ENCODE results near the gene AK2. TPM values are rescaled to one million over a fixed set of nuclear protein-coding genes. Genes with fewer than 3 reads are reported as not detected.

AK2 gene
- polyA plus RNA-seq, 3 donors = 68.8 to 180 (median 162) TPM

- Histone ChIP-seq H3K9ac (ENCODE audit: insufficient read depth, low read length, poor library complexity, severe bottlenecking) (peak overlapping the region; percentile 93), H2AFZ (ENCODE audit: insufficient read depth, low read depth, low read length, poor library complexity, severe bottlenecking) (no peak overlapping the region), H3K27ac (ENCODE audit: low read depth in 1 of 2, low read length in 2 of 2) (peak overlapping the region; percentile 97 to 100), H3K27me3 (ENCODE audit: control insufficient read depth in 2 of 2, insufficient read depth in 2 of 2, low read length in 2 of 2) (no peaks in the 10 kb centered on the region), H3K4me3 (replicated peaks in 1 of 3; ENCODE audit: low read depth in 2 of 3, low read length in 3 of 3) (peak overlapping the region in 1 of 3 experiments; percentile 48), H3K9me3 (replicated peaks in 1 of 2; ENCODE audit: control insufficient read depth in 1 of 2, insufficient read depth in 1 of 2, low read length in 2 of 2) (no peaks in the 10 kb centered on the region), H3K36me3 (replicated peaks in 1 of 2; ENCODE audit: control insufficient read depth in 1 of 2, insufficient read depth in 2 of 2, low read length in 2 of 2) (no peaks in the 10 kb centered on the region), H3K4me1 (ENCODE audit: control insufficient read depth in 1 of 2, insufficient read depth in 2 of 2, low read length in 2 of 2) (peaks cover 97 to 100% of the 10 kb centered on the region in 2 donors), H4K20me1 (ENCODE audit: insufficient read depth, low read length) (no peaks in the 10 kb centered on the region), H3K79me2 (ENCODE audit: insufficient read depth, low read length) (peaks cover 3% of the 10 kb centered on the region), H3K4me2 (replicated peaks; ENCODE audit: extremely low read depth, low read length, poor library complexity, severe bottlenecking) (peak overlapping the region; percentile 50)
- intact Hi-C loops (cut with micrococcal nuclease) = loop anchor here (2.0 to 5.0 kb wide), 2 partner anchors 30 to 40 kb away; no protein-coding TSS in a partner anchor
- Mint-ChIP-seq H3K27me3 (ENCODE audit: low read depth in 3 of 3) (peaks cover 0 to 9% (median 2%) of the 10 kb centered on the region in 3 donors), H3K27ac (peak overlapping the region; percentile 99 to 100 (median 100)), H3K4me3 (peak overlapping the region; percentile 53 to 77), H3K9me3 (peaks cover 0 to 2% (median 0%) of the 10 kb centered on the region in 7 donors), H3K4me1 (peaks cover 95% of the 10 kb centered on the region), H3K36me3 (peaks cover 8% of the 10 kb centered on the region in 2 donors)
- 24% methylated on average over 4 of the region's 7 CpGs for WGBS (ENCODE audit: insufficient coverage)
- TF ChIP-seq CTCF (IDR thresholded peaks at IDR 0.05) = no peak
- peak; percentile 96 to 99 (median 97) for DNase-seq
Measured at GRCh38 chr1:32992489-32993323, 44.0 kb downstream of the AK2 start.

DNA sequence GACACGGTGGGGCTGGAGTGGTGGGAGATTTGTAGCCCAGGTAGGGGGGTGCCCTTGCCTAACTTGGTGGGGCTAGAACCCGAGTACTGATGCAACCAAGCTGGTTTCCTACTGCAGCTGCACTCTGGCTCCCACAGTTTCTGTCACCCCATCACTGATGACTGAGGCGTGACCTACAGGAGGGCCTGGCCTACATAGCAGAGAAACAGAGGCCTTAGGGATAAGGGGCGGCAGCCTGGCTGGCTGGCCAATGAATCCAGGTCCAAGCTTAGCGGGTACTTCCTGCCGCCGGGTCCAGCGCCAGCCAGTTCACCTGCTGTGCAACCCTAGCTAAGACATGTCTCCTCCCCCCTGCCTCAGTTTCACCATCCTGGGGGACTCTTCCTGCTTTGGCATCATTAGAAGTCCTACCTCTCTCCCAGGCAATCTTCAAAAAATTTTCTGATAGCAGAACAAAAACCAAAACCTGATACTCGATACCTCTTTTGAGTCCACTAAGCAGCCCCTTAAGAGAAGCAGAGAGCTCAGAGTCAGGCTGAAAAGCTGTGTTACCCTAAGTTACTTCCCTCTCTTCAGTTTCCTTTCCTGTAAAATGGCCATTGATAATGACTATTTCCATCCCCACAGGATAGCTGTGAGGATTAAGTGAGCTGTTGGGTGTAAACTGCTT lies 44.7 kb downstream of the AK2 start:
- Histone ChIP-seq H3K27ac (ENCODE audit: low read depth in 1 of 2, low read length in 2 of 2) (peak overlapping the region; percentile 97 to 100), H3K4me1 (ENCODE audit: control insufficient read depth in 1 of 2, insufficient read depth in 2 of 2, low read length in 2 of 2) (peaks cover 96 to 100% of the 10 kb centered on the region in 2 donors), H3K79me2 (ENCODE audit: insufficient read depth, low read length) (peaks cover 3% of the 10 kb centered on the region), H3K4me3 (replicated peaks in 1 of 3; ENCODE audit: low read depth in 2 of 3, low read length in 3 of 3) (peak overlapping the region in 1 of 3 experiments; percentile 48), H3K4me2 (replicated peaks; ENCODE audit: extremely low read depth, low read length, poor library complexity, severe bottlenecking) (peak overlapping the region; percentile 50), H3K36me3 (replicated peaks in 1 of 2; ENCODE audit: control insufficient read depth in 1 of 2, insufficient read depth in 2 of 2, low read length in 2 of 2) (no peaks in the 10 kb centered on the region), H2AFZ (ENCODE audit: insufficient read depth, low read depth, low read length, poor library complexity, severe bottlenecking) (no peak overlapping the region), H3K9me3 (replicated peaks in 1 of 2; ENCODE audit: control insufficient read depth in 1 of 2, insufficient read depth in 1 of 2, low read length in 2 of 2) (no peaks in the 10 kb centered on the region), H3K9ac (ENCODE audit: insufficient read depth, low read length, poor library complexity, severe bottlenecking) (peak overlapping the region; percentile 93), H4K20me1 (ENCODE audit: insufficient read depth, low read length) (no peaks in the 10 kb centered on the region), H3K27me3 (ENCODE audit: control insufficient read depth in 2 of 2, insufficient read depth in 2 of 2, low read length in 2 of 2) (no peaks in the 10 kb centered on the region)
- peak in 2 of 3 donors; percentile 45 to 59 for DNase-seq
- WGBS (ENCODE audit: insufficient coverage) = 42% methylated on average over 7 of the region's 9 CpGs
- H3K27ac Mint-ChIP-seq = peak overlapping the region; percentile 99 to 100 (median 100)
- no peak for TF ChIP-seq CTCF (IDR thresholded peaks at IDR 0.05)
- peaks cover 0 to 9% (median 2%) of the 10 kb centered on the region in 3 donors for H3K27me3 Mint-ChIP-seq (ENCODE audit: low read depth in 3 of 3)
- peak overlapping the region; percentile 53 to 77 for H3K4me3 Mint-ChIP-seq
- peaks cover 94% of the 10 kb centered on the region for H3K4me1 Mint-ChIP-seq
- peaks cover 8% of the 10 kb centered on the region in 2 donors for H3K36me3 Mint-ChIP-seq
- intact Hi-C loops (cut with micrococcal nuclease) = loop anchor here (2.0 to 5.0 kb wide), 2 partner anchors 29 to 40 kb away; no protein-coding TSS in a partner anchor
- H3K9me3 Mint-ChIP-seq = peaks cover 0 to 2% (median 0%) of the 10 kb centered on the region in 7 donors

All from CD14-positive monocyte (primary cell).